HG03097 (cell line): Measurements from ENCODE around the gene GBGT1.
"Not testable (repeated sequence)": the region's sequence is repeated elsewhere in the genome, so short reads cannot be mapped to it uniquely, and the experiment has no call there.

Experiments used
- ATAC-seq: cut with Tn5 transposase; IDR thresholded peaks from one replicate; pipeline ENCODE4 v1.9.1; 2021; ENCODE audit not compliant: unreplicated experiment, low FRiP score

GBGT1 gene

GRCh38 chr9:133163504-133164172 is at the start of gene GBGT1:
Gene GBGT1, minus strand, starts transcription at chr9:133163914. Its CDS starts 1,502 bp downstream, at chr9:133162412.
- no peak for ATAC-seq

DNA sequence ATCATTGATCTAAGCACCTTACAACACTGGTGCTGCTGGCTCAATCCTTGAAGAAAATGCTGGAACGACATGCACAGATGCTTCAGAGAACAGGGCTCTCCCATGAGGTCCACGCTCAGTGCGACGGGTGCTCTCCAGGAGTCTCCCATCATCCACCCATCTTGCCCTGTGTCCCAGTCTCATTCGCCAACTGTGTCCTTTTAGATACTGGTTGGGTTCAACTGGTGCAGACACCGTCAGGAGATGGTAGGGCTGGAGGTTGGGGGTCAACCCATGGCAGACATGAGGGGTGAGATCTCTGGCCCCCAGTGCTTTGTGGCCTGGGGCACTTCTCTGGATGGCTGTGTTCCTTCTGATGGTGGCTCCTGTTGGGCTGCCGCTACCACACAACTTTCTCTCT is 46.9 kb upstream of the GBGT1 start:
- no peak for ATAC-seq

DNA sequence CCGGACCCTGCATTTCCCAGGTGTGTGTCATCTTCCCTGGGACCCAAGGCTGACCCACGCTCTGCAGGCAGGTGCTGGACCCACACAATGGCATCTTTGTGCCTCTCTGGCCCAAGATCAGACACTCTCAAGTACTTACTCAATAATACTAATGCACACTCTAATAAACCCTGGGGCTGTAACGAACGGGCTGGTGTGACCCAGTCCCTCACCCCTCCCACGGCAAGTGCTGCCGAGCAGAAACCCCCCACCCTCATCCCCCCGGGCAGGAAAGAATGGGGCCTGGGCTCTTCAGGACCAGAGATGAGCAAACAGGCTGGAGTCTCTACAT is 46.5 kb upstream of the GBGT1 start:
- no peak for ATAC-seq

DNA sequence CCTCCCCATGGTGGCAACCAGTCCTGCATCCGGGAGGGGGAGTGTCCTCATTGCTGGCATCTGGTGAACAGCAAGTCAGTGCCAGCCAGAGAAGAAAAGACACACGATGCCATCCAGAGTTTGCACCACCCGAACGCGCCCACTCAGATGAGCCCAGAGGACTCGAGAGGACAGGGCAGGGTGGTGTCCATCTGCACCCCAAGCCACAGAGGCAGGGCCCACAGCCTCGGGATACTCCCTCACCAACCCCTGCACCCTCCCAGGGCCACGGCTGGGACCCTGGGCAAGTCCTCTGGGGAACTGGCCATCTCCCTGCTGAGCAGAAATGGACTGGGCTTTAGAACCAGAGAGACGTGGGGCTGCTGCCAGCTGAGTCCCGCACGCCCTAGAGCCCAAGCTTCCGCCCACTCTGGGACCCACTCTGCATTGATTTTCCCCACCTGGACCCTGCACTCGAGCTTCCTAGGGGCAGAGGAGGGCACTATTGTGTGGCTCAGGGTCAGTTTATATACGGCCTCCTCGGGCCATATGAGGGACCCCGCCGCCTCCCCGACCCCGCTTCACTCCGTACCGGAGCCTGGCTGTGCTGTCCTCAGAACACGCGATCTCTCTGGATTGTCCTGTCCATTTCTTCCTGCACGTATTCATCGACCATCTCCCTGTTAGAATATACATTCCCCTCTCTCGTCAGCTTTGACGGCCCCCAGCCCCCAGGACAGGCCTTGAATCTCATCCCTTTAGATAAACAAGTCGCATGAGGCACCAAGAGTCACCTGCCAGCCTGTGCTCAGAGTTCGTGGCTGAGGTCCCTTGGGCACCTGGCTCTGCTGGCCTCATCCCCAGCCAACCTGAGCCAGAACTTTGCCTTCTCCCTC is 45.9 kb upstream of the GBGT1 start:
- not testable (repeated sequence) for ATAC-seq

- not testable (repeated sequence) for ATAC-seq
Measured at GRCh38 chr9:133208880-133209300, 45.2 kb upstream of the GBGT1 start, which contains the start of gene OBP2B. Gene OBP2B, minus strand, starts transcription at chr9:133209250. Its CDS starts 51 bp downstream, at chr9:133209199.

DNA sequence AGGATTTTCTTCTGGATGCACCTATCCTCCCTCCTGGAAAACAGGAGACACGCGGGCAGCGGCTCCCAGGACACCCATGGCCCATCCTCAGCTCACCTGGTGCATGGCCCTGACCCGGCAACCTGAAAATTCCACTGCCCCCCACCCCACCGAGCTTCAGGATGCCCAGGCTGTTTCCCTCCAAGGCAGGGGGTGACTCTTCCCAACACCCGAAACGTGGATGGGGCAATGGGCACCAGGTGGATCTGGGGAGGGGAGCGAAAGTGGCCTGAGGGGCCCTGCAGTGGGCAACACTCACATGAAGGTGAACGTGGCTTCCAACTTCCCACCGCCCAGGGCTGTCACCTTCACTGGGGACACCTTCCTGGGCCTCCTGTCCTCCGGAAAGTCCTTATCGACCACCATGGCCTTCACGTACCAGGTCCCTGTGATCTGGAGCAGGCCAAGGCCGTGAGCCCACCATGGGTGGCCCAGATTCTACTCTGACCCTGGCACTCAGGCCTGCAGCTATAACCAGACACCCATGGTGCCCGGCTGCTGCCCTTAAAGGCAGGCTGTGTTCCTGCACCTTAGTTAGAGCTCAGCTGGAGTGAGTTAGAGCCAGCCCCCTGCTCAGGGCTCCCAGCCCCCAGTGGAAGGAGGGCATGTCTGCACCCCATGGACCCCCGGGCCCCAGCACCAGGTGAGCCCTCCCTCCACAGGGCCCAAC is 44.6 kb upstream of the GBGT1 start:
- not testable (repeated sequence) for ATAC-seq

DNA sequence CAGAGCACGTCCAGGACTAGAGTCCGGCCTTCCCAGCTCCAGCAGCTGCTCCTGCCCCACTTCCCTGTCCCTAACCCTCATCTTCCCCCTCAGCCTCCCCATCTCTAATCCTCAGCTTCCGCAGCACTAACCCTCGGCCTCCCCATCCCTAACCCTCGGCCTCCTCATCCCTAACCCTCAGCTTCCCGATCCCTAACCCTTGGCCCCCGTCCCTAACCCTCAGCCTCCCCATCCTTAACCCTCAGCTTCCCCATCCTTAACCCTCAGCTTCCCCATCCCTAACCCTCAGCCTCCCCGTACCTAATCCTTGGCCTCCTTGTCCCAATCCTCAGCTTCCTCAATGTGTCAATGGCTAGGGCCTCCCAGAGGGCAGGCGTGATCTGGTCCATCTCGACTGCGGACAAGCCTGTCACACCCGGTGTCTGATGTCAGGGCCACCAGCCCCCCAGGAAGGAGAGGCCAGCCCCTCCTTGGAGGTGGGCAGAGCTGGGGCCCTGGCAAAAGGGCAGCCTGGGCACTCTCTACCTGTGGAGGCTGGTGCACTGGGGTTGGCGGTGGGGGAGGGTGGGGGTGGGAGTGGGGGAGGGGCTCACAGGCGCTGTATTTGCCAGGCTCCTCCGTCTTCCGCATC is 43.9 kb upstream of the GBGT1 start:
- no peak for ATAC-seq

GRCh38 chr9:133207021-133207531 is 43.4 kb upstream of the GBGT1 start:
- no peak for ATAC-seq

DNA sequence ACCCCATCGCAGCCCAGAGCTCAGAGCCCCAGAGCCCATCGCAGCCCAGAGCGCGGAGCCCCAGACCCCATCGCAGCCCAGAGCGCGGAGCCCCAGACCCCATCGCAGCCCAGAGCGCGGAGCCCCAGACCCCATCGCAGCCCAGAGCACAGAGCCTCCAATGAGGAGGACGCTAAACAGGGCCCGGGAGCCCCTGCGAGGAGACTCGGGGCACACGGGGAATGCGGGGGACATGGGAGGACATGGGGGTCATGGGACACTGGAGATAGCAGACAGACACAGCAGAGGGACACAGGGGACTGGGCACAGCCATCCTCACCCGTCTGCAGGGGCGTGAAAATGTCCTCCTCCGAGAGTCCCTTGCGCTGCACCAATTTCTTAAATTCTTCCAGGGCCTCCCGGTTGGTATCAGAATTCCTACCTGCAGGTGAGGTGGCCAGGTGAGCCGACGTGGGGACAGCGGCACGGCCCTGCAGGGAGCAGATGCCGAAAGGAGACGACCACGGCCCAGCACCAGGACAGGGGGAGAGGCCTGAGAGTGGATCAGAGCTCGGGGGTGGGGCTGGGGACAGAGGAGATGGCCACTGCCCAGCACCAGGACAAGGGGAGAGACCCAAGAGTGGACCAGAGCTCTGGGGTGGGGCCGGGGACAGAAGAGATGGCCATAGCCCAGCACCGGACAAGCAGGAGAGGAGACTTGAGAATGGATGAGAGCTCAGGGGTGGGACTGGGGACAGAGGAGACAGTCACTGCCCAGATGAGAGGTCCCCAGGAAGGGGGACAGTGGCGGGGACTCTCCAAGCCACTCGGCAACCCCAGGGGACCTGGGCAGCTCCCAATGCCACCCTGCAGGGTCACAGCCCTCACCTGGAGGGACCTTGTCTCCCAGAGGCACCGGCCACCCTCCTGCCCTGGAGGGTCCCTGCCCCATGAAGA is 42.5 kb upstream of the GBGT1 start:
- ATAC-seq = no peak

DNA sequence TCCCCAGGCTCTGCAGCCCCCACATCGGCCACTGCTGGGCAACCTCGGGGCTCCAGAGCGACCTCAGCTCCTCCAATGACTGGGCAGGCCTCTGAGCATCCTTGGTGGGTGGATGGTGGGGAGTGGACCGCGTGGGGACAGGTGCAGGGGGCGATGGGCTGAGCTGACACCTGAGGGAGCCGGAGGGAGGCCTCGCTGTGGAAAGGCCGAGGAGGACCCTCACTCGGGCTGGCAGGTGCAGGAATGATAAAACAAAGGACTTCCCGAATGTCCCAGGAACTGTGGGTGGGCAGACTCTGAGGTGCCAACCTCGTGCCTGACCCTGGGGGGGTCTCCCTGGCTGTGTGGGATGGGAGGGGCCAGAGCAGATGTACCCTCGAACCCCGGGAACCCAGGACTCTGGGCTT is 41.8 kb upstream of the GBGT1 start:
- ATAC-seq = not testable (repeated sequence)

- no peak for ATAC-seq
Measured at GRCh38 chr9:133204993-133205336, 41.3 kb upstream of the GBGT1 start.

GRCh38 chr9:133204335-133204992 is 40.8 kb upstream of the GBGT1 start:
- no peak for ATAC-seq

GRCh38 chr9:133203506-133204075 is 39.9 kb upstream of the GBGT1 start:
- ATAC-seq = no peak

DNA sequence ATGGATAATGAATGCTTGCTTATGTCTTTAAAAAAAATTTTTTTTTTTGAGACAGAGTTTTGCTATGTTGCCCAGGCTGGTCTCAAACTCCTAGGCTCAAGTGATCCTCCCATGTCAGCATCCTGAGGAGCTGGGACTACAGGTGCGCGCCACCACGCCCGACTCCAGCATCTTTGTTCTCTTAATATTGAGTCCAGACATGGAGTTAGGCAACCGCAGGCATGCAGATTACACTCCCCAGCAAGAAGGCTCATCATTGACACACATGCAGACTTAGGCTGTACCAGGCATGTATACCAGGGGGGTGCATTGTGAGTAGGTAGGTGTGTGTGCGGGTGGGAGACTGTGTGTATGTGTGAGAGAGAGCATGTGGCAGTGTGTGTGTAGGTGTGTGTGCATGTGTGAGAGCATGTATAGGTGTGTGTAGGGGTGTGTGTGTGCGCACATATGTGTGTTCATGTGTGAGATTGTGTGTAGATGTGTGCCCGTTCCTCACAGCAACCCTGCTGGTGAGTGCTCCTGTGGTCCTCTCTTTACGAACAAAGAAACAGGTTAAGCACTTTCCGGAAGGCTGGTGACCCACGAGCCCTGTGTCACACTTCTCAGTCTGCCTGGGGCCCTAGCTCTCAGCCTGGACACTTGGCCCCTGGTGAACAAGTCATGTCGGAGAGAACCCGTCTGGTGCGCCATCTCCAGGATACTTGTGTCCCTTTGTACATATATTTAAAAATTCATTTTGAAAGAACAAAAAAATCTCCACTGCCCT is 39.2 kb upstream of the GBGT1 start:
- no peak for ATAC-seq

GRCh38 chr9:133202145-133202513 is 38.4 kb upstream of the GBGT1 start:
- ATAC-seq = no peak

DNA sequence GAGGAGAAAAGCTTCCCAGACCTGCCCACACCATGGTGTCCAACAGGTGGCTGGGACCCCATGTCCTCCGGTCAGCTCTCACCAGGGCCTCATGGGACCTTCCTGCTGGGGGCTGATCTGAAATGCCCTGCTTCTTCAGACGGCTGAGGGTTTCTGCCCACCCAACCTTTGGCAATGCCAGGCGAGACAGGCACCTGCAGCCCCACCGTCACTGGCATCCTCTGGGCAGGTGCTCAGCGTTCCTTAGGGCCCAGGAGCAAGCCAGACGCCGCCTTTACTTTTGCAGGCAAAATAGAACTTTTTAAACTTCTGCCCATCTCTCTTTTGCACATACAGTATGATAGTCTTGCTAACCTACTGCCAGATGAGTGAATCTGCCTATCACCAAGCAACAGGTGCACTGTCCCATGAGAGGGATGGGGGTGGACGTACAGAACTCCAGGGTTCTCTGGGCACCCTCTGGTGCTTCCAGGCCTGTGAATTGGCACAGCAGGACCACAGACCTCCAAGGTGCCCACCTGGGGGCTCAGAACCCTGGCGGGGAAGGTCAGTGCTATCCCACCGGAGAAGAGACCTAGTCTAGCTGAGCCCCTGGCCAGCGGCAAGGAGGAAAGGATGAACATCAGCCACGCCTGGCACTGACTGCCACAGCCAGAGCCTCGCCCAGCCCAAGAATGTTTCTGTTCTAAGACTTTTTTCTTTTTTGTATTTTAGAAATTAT is 37.9 kb upstream of the GBGT1 start:
- no peak for ATAC-seq

DNA sequence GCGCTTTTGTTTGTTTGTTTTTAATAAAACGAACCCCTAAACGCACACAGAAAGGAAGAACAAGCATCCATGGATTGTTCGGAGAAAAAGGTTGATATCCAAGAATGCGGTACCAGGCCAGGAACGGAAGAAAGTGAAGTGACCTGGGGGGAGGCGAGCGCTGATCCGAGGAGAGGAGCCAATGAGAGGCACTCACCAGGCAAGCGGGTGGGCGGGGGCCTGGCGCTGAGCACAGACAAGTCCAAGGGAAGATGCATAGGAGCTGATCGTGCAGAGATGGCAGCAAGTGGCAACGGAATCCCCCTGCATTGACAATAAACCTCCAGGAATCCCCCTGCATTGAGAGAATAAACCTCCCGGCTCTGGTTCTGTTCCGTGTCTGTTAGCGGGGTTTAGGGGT is 36.9 kb upstream of the GBGT1 start:
- ATAC-seq = no peak
